Measurements from ENCODE around the gene ANXA2.

GRCh38 chr15:60426870-60427508 lies 29.2 kb upstream of the ANXA2 start:
- no peak for TF ChIP-seq GATA3 (IDR thresholded peaks at IDR 0.05; ENCODE audit: low read depth, low read length)
- TF ChIP-seq GATA2 (IDR thresholded peaks at IDR 0.05; ENCODE audit: low read depth, low read length) = no peak
